ENCODE data around the gene MEFV. TPM values are rescaled to one million over a fixed set of nuclear protein-coding genes. Genes with fewer than 3 reads are reported as not detected.

Gene MEFV
- under 1 TPM in 1 of 3 donors, not detected in 2; 0.14 TPM for total RNA-seq

GRCh38 chr16:3256146-3256865 lies at the start of gene MEFV:
Gene MEFV, minus strand, starts transcription at chr16:3256633. Its CDS starts 46 bp downstream, at chr16:3256587.
- H3K27me3 Mint-ChIP-seq (ENCODE audit: low read depth), result no peaks in the 10 kb centered on the region
- no peaks in the 10 kb centered on the region for H3K36me3 Mint-ChIP-seq (ENCODE audit: insufficient read depth)
- H3K4me3 Mint-ChIP-seq, result no peak within 1 kb of the TSS
- DNase-seq (no peak), ATAC-seq (no peak)
- H3K4me1 Mint-ChIP-seq (ENCODE audit: low read depth), result no peaks in the 10 kb centered on the region
- H3K9me3 Mint-ChIP-seq, result no peaks in the 10 kb centered on the region

- peaks cover 40% of the 10 kb centered on the region for H3K36me3 Mint-ChIP-seq (ENCODE audit: insufficient read depth)
- DNase-seq (no peak), ATAC-seq (no peak)
- H3K4me3 Mint-ChIP-seq, result peak overlapping the region; percentile 81
- peaks cover 11% of the 10 kb centered on the region for H3K4me1 Mint-ChIP-seq (ENCODE audit: low read depth)
- H3K9me3 Mint-ChIP-seq, result peaks cover 26% of the 10 kb centered on the region
- H3K27me3 Mint-ChIP-seq (ENCODE audit: low read depth), result no peaks in the 10 kb centered on the region
Observed at GRCh38 chr16:3306078-3306477, 49.6 kb upstream of the MEFV start.

GRCh38 chr16:3305109-3306068 lies 49.0 kb upstream of the MEFV start, which contains the start of the genes TIGD7 and ZNF75A:
Gene TIGD7, minus strand, starts transcription at chr16:3305430. Its CDS starts 4,816 bp downstream, at chr16:3300614.
Gene ZNF75A, plus strand, starts transcription at chr16:3305497. Its CDS starts 2,932 bp downstream, at chr16:3308429.
- peaks cover 43% of the 10 kb centered on the region for H3K36me3 Mint-ChIP-seq (ENCODE audit: insufficient read depth)
- peak; percentile 77 for DNase-seq
- peaks cover 11% of the 10 kb centered on the region for H3K4me1 Mint-ChIP-seq (ENCODE audit: low read depth)
- peak within 1 kb of the TSS; percentile 81 for H3K4me3 Mint-ChIP-seq
- peaks cover 32% of the 10 kb centered on the region for H3K9me3 Mint-ChIP-seq
- no peaks in the 10 kb centered on the region for H3K27me3 Mint-ChIP-seq (ENCODE audit: low read depth)
- ATAC-seq, result peak; percentile 99

GRCh38 chr16:3304370-3304769 lies 47.9 kb upstream of the MEFV start:
- peaks cover 39% of the 10 kb centered on the region for H3K9me3 Mint-ChIP-seq
- ATAC-seq (no peak), DNase-seq (no peak)
- H3K27me3 Mint-ChIP-seq (ENCODE audit: low read depth), result no peaks in the 10 kb centered on the region
- H3K4me1 Mint-ChIP-seq (ENCODE audit: low read depth), result peaks cover 11% of the 10 kb centered on the region
- H3K4me3 Mint-ChIP-seq, result peak overlapping the region; percentile 81
- peaks cover 45% of the 10 kb centered on the region for H3K36me3 Mint-ChIP-seq (ENCODE audit: insufficient read depth)

- no peaks in the 10 kb centered on the region for H3K4me1 Mint-ChIP-seq (ENCODE audit: low read depth)
- peaks cover 61% of the 10 kb centered on the region for H3K9me3 Mint-ChIP-seq
- DNase-seq (no peak), ATAC-seq (no peak)
- H3K4me3 Mint-ChIP-seq, result no peak overlapping the region
- H3K36me3 Mint-ChIP-seq (ENCODE audit: insufficient read depth), result peaks cover 65% of the 10 kb centered on the region
- H3K27me3 Mint-ChIP-seq (ENCODE audit: low read depth), result no peaks in the 10 kb centered on the region
Observed at GRCh38 chr16:3295783-3296182, 39.4 kb upstream of the MEFV start.

GRCh38 chr16:3295209-3295608 lies 38.8 kb upstream of the MEFV start:
- ATAC-seq (no peak), DNase-seq (no peak)
- no peak overlapping the region for H3K4me3 Mint-ChIP-seq
- peaks cover 65% of the 10 kb centered on the region for H3K36me3 Mint-ChIP-seq (ENCODE audit: insufficient read depth)
- H3K4me1 Mint-ChIP-seq (ENCODE audit: low read depth), result no peaks in the 10 kb centered on the region
- peaks cover 55% of the 10 kb centered on the region for H3K9me3 Mint-ChIP-seq
- no peaks in the 10 kb centered on the region for H3K27me3 Mint-ChIP-seq (ENCODE audit: low read depth)

GRCh38 chr16:3292604-3293003 lies 36.2 kb upstream of the MEFV start:
- H3K27me3 Mint-ChIP-seq (ENCODE audit: low read depth), result no peaks in the 10 kb centered on the region
- ATAC-seq (no peak), DNase-seq (no peak)
- peaks cover 56% of the 10 kb centered on the region for H3K9me3 Mint-ChIP-seq
- H3K36me3 Mint-ChIP-seq (ENCODE audit: insufficient read depth), result peaks cover 69% of the 10 kb centered on the region
- H3K4me3 Mint-ChIP-seq, result no peak overlapping the region
- H3K4me1 Mint-ChIP-seq (ENCODE audit: low read depth), result no peaks in the 10 kb centered on the region

GRCh38 chr16:3289998-3290673 lies 33.7 kb upstream of the MEFV start:
- ATAC-seq, result no peak
- DNase-seq, result no peak
- H3K4me3 Mint-ChIP-seq, result no peak overlapping the region
- peaks cover 82% of the 10 kb centered on the region for H3K36me3 Mint-ChIP-seq (ENCODE audit: insufficient read depth)
- peaks cover 44% of the 10 kb centered on the region for H3K9me3 Mint-ChIP-seq
- peaks cover 9% of the 10 kb centered on the region for H3K4me1 Mint-ChIP-seq (ENCODE audit: low read depth)
- no peaks in the 10 kb centered on the region for H3K27me3 Mint-ChIP-seq (ENCODE audit: low read depth)

- Mint-ChIP-seq H3K4me3 (peak overlapping the region; percentile 96), H3K4me1 (ENCODE audit: low read depth) (peaks cover 30% of the 10 kb centered on the region), H3K9me3 (peaks cover 13% of the 10 kb centered on the region), H3K36me3 (ENCODE audit: insufficient read depth) (peaks cover 52% of the 10 kb centered on the region), H3K27me3 (ENCODE audit: low read depth) (no peaks in the 10 kb centered on the region)
- DNase-seq, result no peak
- ATAC-seq, result no peak
Observed at GRCh38 chr16:3285131-3285530, 28.7 kb upstream of the MEFV start.

GRCh38 chr16:3283543-3284447 lies 27.4 kb upstream of the MEFV start:
- no peak for DNase-seq
- ATAC-seq, result no peak
- H3K9me3 Mint-ChIP-seq, result peaks cover 3% of the 10 kb centered on the region
- H3K36me3 Mint-ChIP-seq (ENCODE audit: insufficient read depth), result peaks cover 40% of the 10 kb centered on the region
- peak overlapping the region; percentile 96 for H3K4me3 Mint-ChIP-seq
- peaks cover 30% of the 10 kb centered on the region for H3K4me1 Mint-ChIP-seq (ENCODE audit: low read depth)
- H3K27me3 Mint-ChIP-seq (ENCODE audit: low read depth), result no peaks in the 10 kb centered on the region

GRCh38 chr16:3282730-3283542 lies 26.5 kb upstream of the MEFV start, which contains the start of gene ZNF263:
Gene ZNF263, plus strand, starts transcription at chr16:3283491. Its CDS starts 328 bp downstream, at chr16:3283819.
- ATAC-seq (peak; percentile 90 to 91), DNase-seq (peak; percentile 91)
- Mint-ChIP-seq H3K36me3 (ENCODE audit: insufficient read depth) (peaks cover 35% of the 10 kb centered on the region), H3K9me3 (peaks cover 3% of the 10 kb centered on the region), H3K27me3 (ENCODE audit: low read depth) (no peaks in the 10 kb centered on the region), H3K4me1 (ENCODE audit: low read depth) (peaks cover 30% of the 10 kb centered on the region), H3K4me3 (peak within 1 kb of the TSS; percentile 96)

- Mint-ChIP-seq H3K4me1 (ENCODE audit: low read depth) (peaks cover 30% of the 10 kb centered on the region), H3K36me3 (ENCODE audit: insufficient read depth) (peaks cover 30% of the 10 kb centered on the region), H3K27me3 (ENCODE audit: low read depth) (peaks cover 3% of the 10 kb centered on the region), H3K9me3 (no peaks in the 10 kb centered on the region), H3K4me3 (peak overlapping the region; percentile 96)
- DNase-seq (no peak), ATAC-seq (peak; percentile 29 to 31)
Observed at GRCh38 chr16:3282103-3282729, 25.8 kb upstream of the MEFV start.

All from activated T-cell treated with anti-CD3 and anti-CD28 coated beads, Interleukin-2, amount 50 U/mL, for 4 hours (primary cell).